ENCODE data around the gene URI1. TPM values are rescaled to one million over a fixed set of nuclear protein-coding genes. Genes with fewer than 3 reads are reported as not detected.

The URI1 gene
- total RNA-seq, 2 donors from 2014 or later = 49.6 to 59.7 TPM

GRCh38 chr19:29985196-29985595, 43.2 kb downstream of the URI1 start:
- Histone ChIP-seq H3K4me3 (ENCODE audit: low read length) (no peak overlapping the region), H3K27ac (ENCODE audit: low read depth, low read length) (no peak overlapping the region), H3K9me3 (ENCODE audit: control insufficient read depth, low read length) (no peaks in the 10 kb centered on the region), H3K9ac (ENCODE audit: extremely low read depth, low read length, poor library complexity, severe bottlenecking) (no peak overlapping the region), H3K36me3 (ENCODE audit: control insufficient read depth, insufficient read depth, low read length) (peaks cover 20% of the 10 kb centered on the region), H3K4me1 (ENCODE audit: control insufficient read depth, insufficient read depth, low read length) (no peaks in the 10 kb centered on the region), H3K27me3 (ENCODE audit: control insufficient read depth, insufficient read depth, low read length, poor library complexity, severe bottlenecking) (no peaks in the 10 kb centered on the region)
- no peak for TF ChIP-seq CTCF (conservative IDR thresholded peaks at IDR 0.05)
- Mint-ChIP-seq H3K27me3 (ENCODE audit: insufficient read depth) (no peaks in the 10 kb centered on the region), H3K27ac (no peak overlapping the region), H3K36me3 (ENCODE audit: low read depth) (peaks cover 23% of the 10 kb centered on the region), H3K4me3 (no peak overlapping the region), H3K4me1 (peaks cover 3% of the 10 kb centered on the region), H3K9me3 (no peaks in the 10 kb centered on the region)
- WGBS, 2 experiments (ENCODE audit: insufficient coverage in 1 of 2, insufficient read length in 1 of 2) = 94 to 100% methylated on average over 1 to 2 of the region's 2 CpGs
- no peak for DNase-seq

- WGBS, 2 experiments (ENCODE audit: insufficient coverage in 1 of 2, insufficient read length in 1 of 2) = 91 to 100% methylated on average over 8 to 9 of the region's 9 CpGs
- H3K27ac Mint-ChIP-seq = no peak overlapping the region
- no peaks in the 10 kb centered on the region for H3K27me3 ChIP-seq (ENCODE audit: control insufficient read depth, insufficient read depth, low read length, poor library complexity, severe bottlenecking)
- peak; percentile 69 for TF ChIP-seq CTCF (conservative IDR thresholded peaks at IDR 0.05)
- no peaks in the 10 kb centered on the region for H3K4me1 Mint-ChIP-seq
- peaks cover 32% of the 10 kb centered on the region for H3K36me3 ChIP-seq (ENCODE audit: control insufficient read depth, insufficient read depth, low read length)
- H3K4me3 ChIP-seq (ENCODE audit: low read length) = no peak overlapping the region
- H3K9me3 Mint-ChIP-seq = peaks cover 10% of the 10 kb centered on the region
- H3K4me1 ChIP-seq (ENCODE audit: control insufficient read depth, insufficient read depth, low read length) = no peaks in the 10 kb centered on the region
- DNase-seq = peak; percentile 79
- peaks cover 11% of the 10 kb centered on the region for H3K9me3 ChIP-seq (ENCODE audit: control insufficient read depth, low read length)
- H3K4me3 Mint-ChIP-seq = no peak overlapping the region
- H3K36me3 Mint-ChIP-seq (ENCODE audit: low read depth) = peaks cover 43% of the 10 kb centered on the region
- no peak overlapping the region for H3K9ac ChIP-seq (ENCODE audit: extremely low read depth, low read length, poor library complexity, severe bottlenecking)
- no peaks in the 10 kb centered on the region for H3K27me3 Mint-ChIP-seq (ENCODE audit: insufficient read depth)
- no peak overlapping the region for H3K27ac ChIP-seq (ENCODE audit: low read depth, low read length)
Observed at GRCh38 chr19:29988351-29988750, 46.3 kb downstream of the URI1 start.

GRCh38 chr19:29992233-29992867, 50.3 kb downstream of the URI1 start:
- TF ChIP-seq CTCF (conservative IDR thresholded peaks at IDR 0.05) = no peak
- Histone ChIP-seq H3K4me1 (ENCODE audit: control insufficient read depth, insufficient read depth, low read length) (no peaks in the 10 kb centered on the region), H3K36me3 (ENCODE audit: control insufficient read depth, insufficient read depth, low read length) (peaks cover 37% of the 10 kb centered on the region), H3K9ac (ENCODE audit: extremely low read depth, low read length, poor library complexity, severe bottlenecking) (no peak overlapping the region), H3K27ac (ENCODE audit: low read depth, low read length) (no peak overlapping the region), H3K27me3 (ENCODE audit: control insufficient read depth, insufficient read depth, low read length, poor library complexity, severe bottlenecking) (no peaks in the 10 kb centered on the region), H3K4me3 (ENCODE audit: low read length) (no peak overlapping the region), H3K9me3 (ENCODE audit: control insufficient read depth, low read length) (peaks cover 26% of the 10 kb centered on the region)
- WGBS, 2 experiments (ENCODE audit: insufficient coverage in 1 of 2, insufficient read length in 1 of 2) = 95 to 98% methylated on average over 4 to 5 of the region's 6 CpGs
- Mint-ChIP-seq H3K27me3 (ENCODE audit: insufficient read depth) (no peaks in the 10 kb centered on the region), H3K27ac (no peak overlapping the region), H3K4me1 (no peaks in the 10 kb centered on the region), H3K4me3 (no peak overlapping the region), H3K9me3 (peaks cover 24% of the 10 kb centered on the region), H3K36me3 (ENCODE audit: low read depth) (peaks cover 64% of the 10 kb centered on the region)
- no peak for DNase-seq

All from endodermal cell (in vitro differentiated cells).